ENCODE results near the gene PLA2G5.
"Not testable (repeated sequence)": the region's sequence is repeated elsewhere in the genome, so short reads cannot be mapped to it uniquely, and the experiment has no call there.

The PLA2G5 gene

GRCh38 chr1:20109223-20109856 lies 39.3 kb downstream of the PLA2G5 start:
- no peak for DNase-seq (ENCODE audit: low read depth, low spot score)

DNA sequence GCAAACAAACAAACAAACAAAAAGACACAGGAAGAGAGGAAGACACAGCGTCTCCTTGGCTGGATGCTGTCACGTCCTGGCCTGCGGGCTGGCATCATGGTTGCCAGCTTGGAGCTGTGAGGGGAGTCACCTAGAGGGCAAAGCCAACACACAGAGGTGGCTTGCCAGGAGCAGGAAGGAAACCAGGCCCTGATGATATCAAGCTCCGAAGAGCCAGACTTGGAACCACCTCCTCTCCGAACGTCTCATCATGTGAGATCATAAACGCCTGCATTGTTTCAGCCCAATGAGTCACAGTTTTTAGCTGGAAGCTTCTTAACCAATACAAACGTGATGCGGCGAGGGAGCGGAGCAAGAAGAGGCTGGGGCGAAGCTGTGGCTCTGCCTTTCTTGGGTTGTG lies 40.7 kb downstream of the PLA2G5 start:
- H3K4me3 ChIP-seq (ENCODE audit: low read length): no peak overlapping the region
- DNase-seq (ENCODE audit: low read depth, low spot score): no peak

More at GRCh38 chr1:20109223-20109856, 39.3 kb downstream of the PLA2G5 start:
- H3K4me3 ChIP-seq (ENCODE audit: low read length): no peak overlapping the region

- H3K4me3 ChIP-seq (ENCODE audit: low read length): no peak overlapping the region
- DNase-seq (ENCODE audit: low read depth, low spot score): no peak
Measured at GRCh38 chr1:20111452-20111851, 41.5 kb downstream of the PLA2G5 start.

DNA sequence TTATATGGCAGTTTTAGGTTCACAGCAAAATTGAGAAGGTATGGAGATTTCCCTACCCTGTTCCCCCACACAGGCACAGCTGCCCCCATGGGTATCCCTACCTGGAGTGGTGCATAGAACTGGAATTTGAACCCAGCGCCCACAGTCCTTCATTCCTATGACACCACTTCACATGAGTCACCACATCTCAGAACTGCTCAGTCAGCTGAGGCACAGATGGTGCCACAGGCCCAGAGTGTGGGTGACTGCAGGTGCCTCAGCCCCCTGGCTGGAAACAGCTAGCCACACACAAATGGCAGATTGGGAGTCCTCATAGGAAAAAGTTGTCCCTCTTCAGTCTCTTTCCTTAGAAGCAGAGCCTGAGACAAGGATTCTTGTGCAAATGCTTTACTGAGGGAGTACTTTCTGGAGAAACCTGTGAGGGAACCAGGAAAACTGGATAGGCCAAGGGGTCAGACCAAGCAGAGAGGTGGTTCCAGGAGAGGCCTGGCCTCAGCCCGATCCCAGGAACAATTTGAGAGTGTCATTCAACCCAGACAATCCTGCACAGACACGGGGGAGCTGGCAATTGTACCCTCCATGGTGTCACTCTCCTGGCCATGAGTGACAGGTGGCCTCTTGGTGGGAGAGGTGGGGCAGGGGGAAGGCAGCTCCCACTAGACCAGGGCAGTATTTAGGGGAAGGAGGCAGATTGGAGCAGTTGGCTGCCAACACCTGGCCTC lies 42.4 kb downstream of the PLA2G5 start:
- H3K4me3 ChIP-seq (ENCODE audit: low read length): no peak overlapping the region
- DNase-seq (ENCODE audit: low read depth, low spot score): no peak

DNA sequence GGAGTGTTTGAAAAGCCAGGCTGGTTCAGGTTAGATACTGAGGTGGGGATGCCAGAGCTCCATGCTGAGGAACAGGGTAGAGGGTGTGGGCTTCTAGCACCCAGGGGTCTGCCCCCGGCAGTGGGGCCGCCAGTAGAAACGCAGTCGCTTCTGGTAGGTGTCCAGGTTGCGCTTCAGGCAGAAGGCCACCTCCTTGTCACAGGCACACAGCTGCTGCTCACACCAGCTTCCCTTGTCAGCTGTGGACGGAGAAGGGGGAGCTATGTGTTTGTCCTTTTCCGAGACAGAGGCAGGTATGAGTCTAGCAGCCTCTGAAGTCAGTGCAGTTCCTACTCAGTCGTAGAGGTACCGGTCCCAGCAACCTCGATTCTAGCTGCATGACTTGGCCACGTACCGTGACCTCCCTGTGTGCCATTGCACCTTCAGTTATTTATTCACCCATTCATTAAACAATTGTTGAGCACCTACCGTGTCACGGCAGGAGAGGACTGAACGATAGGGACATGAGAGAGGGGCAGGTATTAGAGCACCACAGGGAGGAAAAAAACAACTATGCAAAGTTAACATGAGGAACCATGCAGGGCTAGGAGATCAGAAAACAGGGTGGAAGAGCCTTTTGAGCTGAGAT lies 44.1 kb downstream of the PLA2G5 start:
- H3K4me3 ChIP-seq (ENCODE audit: low read length): no peak overlapping the region

GRCh38 chr1:20115479-20115878 lies 45.5 kb downstream of the PLA2G5 start:
- no peak overlapping the region for H3K4me3 ChIP-seq (ENCODE audit: low read length)
- DNase-seq (ENCODE audit: low read depth, low spot score): no peak

More for the DNA sequence above, 44.1 kb downstream of the PLA2G5 start:
- DNase-seq (ENCODE audit: low read depth, low spot score): no peak

GRCh38 chr1:20115916-20116315 lies 45.9 kb downstream of the PLA2G5 start:
- no peak for DNase-seq (ENCODE audit: low read depth, low spot score)
- no peak overlapping the region for H3K4me3 ChIP-seq (ENCODE audit: low read length)

- no peak overlapping the region for H3K4me3 ChIP-seq (ENCODE audit: low read length)
- DNase-seq (ENCODE audit: low read depth, low spot score): no peak
Measured at GRCh38 chr1:20117236-20117635, 47.2 kb downstream of the PLA2G5 start.

DNA sequence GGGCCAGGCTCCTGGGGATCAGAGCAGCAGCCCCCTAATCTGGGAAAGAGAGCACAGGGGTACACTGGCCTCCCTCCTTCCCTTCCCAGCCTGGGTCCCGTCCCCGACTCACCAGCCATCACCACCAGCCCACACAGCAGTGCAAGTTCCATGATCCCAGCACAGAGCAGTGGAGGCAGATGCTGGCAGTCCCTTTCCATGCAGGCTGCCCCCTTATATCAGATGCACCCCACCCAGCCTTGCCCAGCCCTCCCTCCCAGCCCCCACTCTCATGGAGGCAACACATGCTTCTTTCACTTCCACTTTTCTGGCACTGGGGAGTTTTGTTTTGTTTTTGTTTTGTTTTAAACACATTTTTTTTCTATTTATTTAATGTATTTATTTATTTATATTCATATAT lies 49.4 kb downstream of the PLA2G5 start, which contains the start of gene PLA2G2D:
PLA2G2D (minus strand) TSS at position 190 of the 400 bp plus-strand sequence; CDS start at position 152, 38 bp downstream.
- no peak for DNase-seq (ENCODE audit: low read depth, low spot score)
- no peak within 1 kb of the TSS for H3K4me3 ChIP-seq (ENCODE audit: low read length)

DNA sequence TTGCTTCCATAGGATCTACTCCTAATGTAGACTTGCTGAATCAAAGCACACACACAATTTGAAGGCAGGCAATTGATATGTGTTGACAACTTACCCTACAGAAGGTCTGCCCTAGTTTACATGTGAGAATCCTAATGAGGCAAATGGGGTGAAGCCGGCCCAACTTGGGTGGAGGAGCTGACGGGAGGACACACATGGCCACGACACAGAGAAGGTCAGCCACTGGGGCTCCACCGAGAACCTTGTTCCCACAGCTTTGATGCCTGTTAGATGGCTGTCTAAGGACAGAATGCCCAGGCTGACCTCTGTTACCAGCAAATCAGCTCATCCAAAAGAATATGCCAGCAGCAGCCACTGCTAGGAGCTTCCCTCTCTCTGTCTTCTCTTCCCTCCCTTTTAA lies 50.8 kb downstream of the PLA2G5 start:
- H3K4me3 ChIP-seq (ENCODE audit: low read length): no peak overlapping the region
- DNase-seq (ENCODE audit: low read depth, low spot score): no peak

DNA sequence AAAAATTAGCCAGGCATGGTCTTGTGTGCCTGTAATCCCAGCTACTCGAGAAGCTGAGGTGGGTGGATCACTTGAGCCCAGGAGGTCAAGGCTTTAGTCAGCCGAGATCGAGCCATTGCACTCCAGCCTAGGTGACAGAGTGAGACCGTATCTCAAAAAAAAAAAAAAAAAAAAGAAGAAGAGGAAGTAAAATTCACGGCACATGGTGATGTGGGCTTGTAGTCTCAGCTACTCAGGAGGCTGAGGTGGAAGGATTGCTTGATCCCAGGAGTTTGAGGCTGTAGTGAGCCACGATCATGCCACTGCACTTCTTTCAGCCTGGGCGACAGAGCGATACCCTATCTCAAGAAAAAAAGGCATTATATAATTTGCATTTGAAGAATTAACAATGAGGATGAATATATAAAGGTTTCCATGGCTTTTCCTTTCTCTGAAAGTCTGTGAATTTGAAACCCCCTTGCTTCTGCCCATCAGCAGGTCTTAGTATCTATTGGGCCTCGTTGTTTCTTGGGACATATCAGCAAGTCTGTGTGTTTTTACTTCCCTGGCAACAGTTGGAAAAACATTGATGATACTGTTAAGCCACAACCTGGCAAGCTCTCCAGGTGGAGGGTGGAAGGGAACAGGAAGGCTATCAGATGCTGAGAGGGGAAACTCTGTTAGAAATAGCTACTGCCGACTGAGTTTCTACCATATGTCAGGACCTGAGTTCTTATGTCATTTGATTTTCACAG lies 53.9 kb downstream of the PLA2G5 start:
- no peak overlapping the region for H3K4me3 ChIP-seq (ENCODE audit: low read length)
- DNase-seq (ENCODE audit: low read depth, low spot score): no peak

GRCh38 chr1:20124456-20125057 lies 54.6 kb downstream of the PLA2G5 start:
- no peak overlapping the region for H3K4me3 ChIP-seq (ENCODE audit: low read length)
- DNase-seq (ENCODE audit: low read depth, low spot score): no peak

GRCh38 chr1:20125100-20125499 lies 55.1 kb downstream of the PLA2G5 start:
- no peak overlapping the region for H3K4me3 ChIP-seq (ENCODE audit: low read length)

DNA sequence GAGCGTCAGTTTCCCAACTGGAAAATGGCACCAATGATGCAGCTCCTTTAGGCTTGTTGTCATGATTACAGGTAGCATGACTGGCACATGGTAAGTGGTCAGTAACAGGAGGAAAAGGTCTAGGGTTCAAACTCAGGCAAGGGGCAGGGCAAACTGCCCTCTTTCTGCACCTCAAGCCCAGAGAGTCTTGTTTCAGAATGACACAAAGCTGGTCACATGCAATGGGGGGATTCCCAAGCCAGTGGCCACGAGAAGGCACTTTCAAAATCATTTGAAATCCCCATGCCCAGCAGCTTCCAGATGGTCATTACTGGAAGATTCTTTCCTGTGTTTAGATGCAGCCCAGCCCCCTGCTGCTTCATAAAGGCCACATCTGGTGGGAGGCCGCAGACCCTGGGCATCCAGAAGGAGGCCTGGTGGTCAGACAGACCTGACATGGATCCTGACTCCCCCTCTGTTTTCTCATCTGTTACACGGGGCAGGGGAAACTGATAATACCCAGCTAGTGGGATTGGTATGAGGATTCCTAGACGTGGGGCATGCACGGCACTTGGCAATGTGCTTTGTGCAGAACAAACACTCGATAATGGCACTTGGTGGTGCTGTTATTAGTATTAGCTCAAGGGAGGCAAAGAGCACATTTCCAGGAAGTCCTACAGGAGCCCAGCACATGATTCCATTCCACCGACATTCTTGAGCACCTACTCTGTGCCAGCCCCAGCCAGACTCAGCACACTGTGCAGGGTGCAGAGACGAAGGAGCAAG lies 56.2 kb downstream of the PLA2G5 start:
- no peak overlapping the region for H3K4me3 ChIP-seq (ENCODE audit: low read length)
- DNase-seq (ENCODE audit: low read depth, low spot score): no peak

More at GRCh38 chr1:20125100-20125499, 55.1 kb downstream of the PLA2G5 start:
- no peak for DNase-seq (ENCODE audit: low read depth, low spot score)

DNA sequence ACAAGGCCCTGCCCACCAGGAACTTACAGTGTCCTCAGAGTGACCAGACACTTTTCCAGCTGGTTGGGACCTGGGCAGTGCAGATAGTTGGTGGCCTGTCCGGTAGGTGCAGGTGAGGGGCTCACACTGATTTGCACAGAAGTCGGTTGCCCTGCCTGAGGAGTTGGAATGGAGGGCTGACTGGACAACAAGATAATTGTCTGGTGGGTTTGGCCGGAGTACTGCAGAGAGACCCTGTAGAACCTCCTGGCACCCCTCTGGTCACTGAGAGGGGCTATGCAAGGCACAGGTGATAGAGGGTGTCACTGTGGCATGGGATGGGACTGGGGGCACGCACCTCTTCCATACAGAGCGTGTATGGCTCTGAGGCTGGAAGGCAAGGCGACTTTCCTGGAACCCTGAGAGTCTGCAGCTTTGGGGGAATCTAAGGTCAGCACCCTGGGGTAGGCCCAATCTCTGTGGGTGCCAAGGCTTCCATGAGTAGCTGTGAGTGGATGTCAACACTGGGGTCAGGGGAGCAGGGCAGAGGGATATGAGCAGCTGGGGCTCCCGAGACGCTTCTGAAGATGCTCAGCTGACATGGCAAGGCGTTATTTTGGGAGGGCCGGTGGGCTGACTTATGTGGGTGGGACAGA lies 56.9 kb downstream of the PLA2G5 start:
- no peak for DNase-seq (ENCODE audit: low read depth, low spot score)

DNA sequence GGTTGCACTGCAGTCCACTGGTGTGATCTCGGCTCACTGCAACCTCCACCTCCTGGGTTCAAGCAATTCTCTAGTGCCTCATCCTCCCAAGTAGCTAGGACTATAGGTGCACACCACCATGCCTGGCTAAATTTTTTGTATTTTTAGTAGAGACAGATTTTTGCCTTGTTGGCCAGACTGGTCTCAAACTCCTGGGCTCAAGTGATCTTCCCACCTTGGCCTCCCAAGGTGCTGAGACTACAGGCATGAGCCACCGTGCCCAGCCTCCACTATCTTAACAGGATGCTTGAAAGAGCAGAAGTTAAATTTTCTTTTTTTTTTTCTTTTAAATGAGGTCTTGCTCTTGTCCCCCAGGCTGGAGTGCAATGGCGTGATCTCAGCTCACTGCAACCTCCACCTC lies 60.5 kb downstream of the PLA2G5 start:
- H3K4me3 ChIP-seq (ENCODE audit: low read length); DNase-seq (ENCODE audit: low read depth, low spot score): not testable (repeated sequence)

More for the DNA sequence above, 56.9 kb downstream of the PLA2G5 start:
- H3K4me3 ChIP-seq (ENCODE audit: low read length): no peak overlapping the region

- H3K4me3 ChIP-seq (ENCODE audit: low read length): no peak overlapping the region
- DNase-seq (ENCODE audit: low read depth, low spot score): no peak
Measured at GRCh38 chr1:20134995-20135394, 65.0 kb downstream of the PLA2G5 start.

DNA sequence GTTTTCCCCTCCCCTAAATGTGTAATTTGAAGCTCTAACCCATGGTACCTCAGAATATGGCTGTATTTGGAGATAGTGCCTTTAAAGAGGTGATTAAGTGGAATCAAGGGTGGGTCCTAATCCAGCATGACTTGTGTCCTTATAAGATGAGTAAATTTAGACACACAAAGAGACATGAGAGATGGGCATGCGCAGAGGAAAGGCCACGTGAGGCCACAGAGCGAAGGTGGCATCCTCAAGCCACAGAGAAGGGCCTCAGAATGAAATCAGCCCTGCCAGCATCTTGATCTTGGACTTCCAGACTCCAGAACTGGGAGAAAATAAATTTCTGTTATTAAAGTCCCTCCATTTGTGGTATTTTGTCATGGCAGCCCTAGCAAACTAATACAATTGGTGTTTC lies 66.3 kb downstream of the PLA2G5 start:
- no peak overlapping the region for H3K4me3 ChIP-seq (ENCODE audit: low read length)
- DNase-seq (ENCODE audit: low read depth, low spot score): no peak
